WTC11 (cell line): ENCODE data around the gene IFIT1. TPM values are rescaled to one million over a fixed set of nuclear protein-coding genes. Genes with fewer than 3 reads are reported as not detected.
A peak's percentile ranks its signal among the peaks of the same experiment; 100 is the strongest.

ENCODE experiments used
- ATAC-seq: fragments of 200-7000 bp; cut with Tn5 transposase; 2 replicates; pipeline ENCODE4 v1.10.0; 2021; ENCODE audit warnings: mild to moderate bottlenecking, moderate library complexity
- CTCF ChIA-PET: fragments of 300-600 bp; sonication (Branson Sonifier 250); formaldehyde crosslinking; loops from one replicate; lab custom pipeline; 2021; ENCODE audit warnings: antibody characterized with exemption; lab: Charles Lee
- POLR2A ChIA-PET: fragments of 350-600 bp; sonication (Branson Sonifier 250); formaldehyde crosslinking; loops from one replicate; lab custom pipeline; 2021; ENCODE audit warnings: antibody characterized with exemption; lab: Charles Lee
- DNase-seq: peaks from one replicate; pipeline ENCODE4 v3.0.0; 2021; ENCODE audit warnings: low spot score
- H3K27ac Mint-ChIP-seq: 2 replicates; pipeline ENCODE4 v1.8.0; 2021; ENCODE audit warnings: mixed read lengths
- H3K27me3 Mint-ChIP-seq: 2 replicates; pipeline ENCODE4 v1.8.0; 2021; ENCODE audit warnings: low read depth, mild to moderate bottlenecking, moderate library complexity, mixed read lengths
- H3K36me3 Mint-ChIP-seq: 2 replicates; pipeline ENCODE4 v1.8.0; 2021; ENCODE audit warnings: mixed read lengths
- H3K4me1 Mint-ChIP-seq: 2 replicates; pipeline ENCODE4 v1.8.0; 2022; ENCODE audit warnings: mixed read lengths
- H3K4me3 Mint-ChIP-seq: 2 replicates; pipeline ENCODE4 v1.8.0; 2021; ENCODE audit warnings: mild to moderate bottlenecking, moderate library complexity, mixed read lengths
- H3K9me3 Mint-ChIP-seq: 2 replicates; pipeline ENCODE4 v1.8.0; 2021; ENCODE audit warnings: mixed read lengths
- AR ChIP-seq: fragments of 250-450 bp; sonication (Bioruptor Pico); IDR thresholded peaks from 2 replicates; pipeline ENCODE4 v1.9.0; 2021; ENCODE audit warnings: mild to moderate bottlenecking
- ATF2 ChIP-seq: sonication (generic); formaldehyde crosslinking; IDR thresholded peaks from 2 replicates; pipeline ENCODE4 v1.8.1; 2022; ENCODE audit warnings: low read depth, missing genetic modification reagents, borderline replicate concordance
- ATF6 ChIP-seq: sonication (generic); formaldehyde crosslinking; IDR thresholded peaks from 2 replicates; pipeline ENCODE4 v1.8.1; 2023; ENCODE audit warnings: mild to moderate bottlenecking, missing genetic modification reagents
- FOXP1 ChIP-seq: sonication (generic); formaldehyde crosslinking; IDR thresholded peaks from 2 replicates; pipeline ENCODE4 v1.8.0; 2022; ENCODE audit warnings: missing genetic modification reagents, mild to moderate bottlenecking, moderate library complexity, borderline replicate concordance
- GRHL2 ChIP-seq: fragments of 250-450 bp; sonication (Bioruptor Pico); IDR thresholded peaks from 2 replicates; pipeline ENCODE4 v1.8.0; 2022; ENCODE audit warnings: mild to moderate bottlenecking, moderate library complexity; ENCODE audit not compliant: insufficient replicate concordance, severe bottlenecking
- JAZF1 ChIP-seq: fragments of 250-450 bp; sonication (Bioruptor Pico); IDR thresholded peaks from 2 replicates; pipeline ENCODE4 v1.9.0; 2021; ENCODE audit warnings: moderate library complexity, mild to moderate bottlenecking, inconsistent platforms
- NFYB ChIP-seq: sonication (generic); formaldehyde crosslinking; conservative IDR thresholded peaks from 2 replicates; pipeline ENCODE4 v1.8.0; 2022; ENCODE audit warnings: low read depth, missing genetic modification reagents
- NR2C2 ChIP-seq: sonication (generic); formaldehyde crosslinking; IDR thresholded peaks from 2 replicates; pipeline ENCODE4 v1.8.0; 2022; ENCODE audit warnings: mild to moderate bottlenecking, missing genetic modification reagents
- SMAD4 ChIP-seq: sonication (generic); formaldehyde crosslinking; IDR thresholded peaks from 2 replicates; pipeline ENCODE4 v1.8.0; 2022; ENCODE audit warnings: mild to moderate bottlenecking, missing genetic modification reagents
- TP53 ChIP-seq: sonication (generic); formaldehyde crosslinking; IDR thresholded peaks from 2 replicates; pipeline ENCODE4 v1.8.1; 2023; ENCODE audit warnings: mild to moderate bottlenecking, missing genetic modification reagents
- ZBTB21 ChIP-seq: sonication (generic); formaldehyde crosslinking; IDR thresholded peaks from 2 replicates; pipeline ENCODE4 v1.8.1; 2023; ENCODE audit warnings: mild to moderate bottlenecking, missing genetic modification reagents, borderline replicate concordance
- ZNF121 ChIP-seq: sonication (generic); formaldehyde crosslinking; IDR thresholded peaks from 2 replicates; pipeline ENCODE4 v1.8.0; 2023; ENCODE audit warnings: missing genetic modification reagents
- ZNF512 ChIP-seq: sonication (generic); formaldehyde crosslinking; IDR thresholded peaks from 2 replicates; pipeline ENCODE4 v1.8.1; 2022; ENCODE audit warnings: missing genetic modification reagents, borderline replicate concordance
- total RNA-seq: library from RNA; stranded (reverse); gene quantifications from 3 replicates; pipeline ENCODE4 v1.2.3, GENCODE V29; 2021
- TF ChIP-seq, protein P1 (sequence below): sonication (generic); formaldehyde crosslinking; IDR thresholded peaks from 2 replicates; pipeline ENCODE4 v1.8.1; 2023; ENCODE audit warnings: mild to moderate bottlenecking, missing genetic modification reagents
- TF ChIP-seq, protein P2 (sequence below): sonication (generic); formaldehyde crosslinking; IDR thresholded peaks from 2 replicates; pipeline ENCODE4 v1.8.1; 2023; ENCODE audit warnings: mild to moderate bottlenecking, moderate library complexity, missing genetic modification reagents
- TF ChIP-seq, protein P3 (sequence below): sonication (generic); formaldehyde crosslinking; IDR thresholded peaks from 2 replicates; pipeline ENCODE4 v1.8.0; 2023; ENCODE audit warnings: missing genetic modification reagents
- TF ChIP-seq, protein P4 (sequence below): fragments of 250-450 bp; sonication (Bioruptor Pico); IDR thresholded peaks from 2 replicates; pipeline ENCODE4 v1.9.0; 2021; ENCODE audit warnings: mild to moderate bottlenecking

IFIT1 gene
- total RNA-seq, 1 experiment from 2014 or later: 1.5 TPM

GRCh38 chr10:89377705-89378637 is 14.5 kb upstream of the IFIT1 start, which contains the start of gene IFIT1B:
Gene IFIT1B (plus strand): TSS chr10:89378056. CDS start chr10:89378136, 80 bp downstream.
- ChIA-PET CTCF (interaction anchor here (0.8 to 2.4 kb wide), 2 partner anchors 9 to 159 kb away, joined by 3 to 19 read pairs; no protein-coding TSS in a partner anchor), POLR2A (interaction anchor here (0.7 kb wide), 1 partner anchor 80 kb away, joined by 3 read pairs; no protein-coding TSS in a partner anchor)
- H3K36me3 Mint-ChIP-seq: no peaks in the 10 kb centered on the region
- no peak for TF ChIP-seq ZNF512 (CRISPR knock-in tag)
- H3K9me3 Mint-ChIP-seq: no peaks in the 10 kb centered on the region
- no peak within 1 kb of the TSS for H3K4me3 Mint-ChIP-seq
- peaks cover 16% of the 10 kb centered on the region for H3K4me1 Mint-ChIP-seq
- ATAC-seq: peak; percentile 99
- no peaks in the 10 kb centered on the region for H3K27me3 Mint-ChIP-seq
- no peak for DNase-seq
- no peak within 1 kb of the TSS for H3K27ac Mint-ChIP-seq

GRCh38 chr10:89379103-89379502 is 13.3 kb upstream of the IFIT1 start:
- ATAC-seq: no peak
- ChIA-PET POLR2A (no interaction called here), CTCF (interaction anchor here (0.8 to 2.4 kb wide), 2 partner anchors 10 to 161 kb away, joined by 3 to 19 read pairs; no protein-coding TSS in a partner anchor)
- Mint-ChIP-seq H3K4me1 (peaks cover 16% of the 10 kb centered on the region), H3K27me3 (no peaks in the 10 kb centered on the region), H3K27ac (no peak overlapping the region), H3K4me3 (no peak overlapping the region), H3K9me3 (no peaks in the 10 kb centered on the region), H3K36me3 (no peaks in the 10 kb centered on the region)
- no peak for TF ChIP-seq ZBTB21 (CRISPR knock-in tag)
- TF ChIP-seq GRHL2 (CRISPR knock-in tag): no peak
- no peak for TF ChIP-seq FOXP1
- no peak for TF ChIP-seq JAZF1 (CRISPR knock-in tag)
- no peak for TF ChIP-seq TP53 (CRISPR knock-in tag)
- TF ChIP-seq ATF2 (CRISPR knock-in tag): no peak
- TF ChIP-seq NR2C2 (CRISPR knock-in tag): no peak
- no peak for TF ChIP-seq ATF6 (CRISPR knock-in tag)
- TF ChIP-seq, protein P1, sequence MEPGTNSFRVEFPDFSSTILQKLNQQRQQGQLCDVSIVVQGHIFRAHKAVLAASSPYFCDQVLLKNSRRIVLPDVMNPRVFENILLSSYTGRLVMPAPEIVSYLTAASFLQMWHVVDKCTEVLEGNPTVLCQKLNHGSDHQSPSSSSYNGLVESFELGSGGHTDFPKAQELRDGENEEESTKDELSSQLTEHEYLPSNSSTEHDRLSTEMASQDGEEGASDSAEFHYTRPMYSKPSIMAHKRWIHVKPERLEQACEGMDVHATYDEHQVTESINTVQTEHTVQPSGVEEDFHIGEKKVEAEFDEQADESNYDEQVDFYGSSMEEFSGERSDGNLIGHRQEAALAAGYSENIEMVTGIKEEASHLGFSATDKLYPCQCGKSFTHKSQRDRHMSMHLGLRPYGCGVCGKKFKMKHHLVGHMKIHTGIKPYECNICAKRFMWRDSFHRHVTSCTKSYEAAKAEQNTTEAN: no peak
- no peak for TF ChIP-seq ZNF121 (CRISPR knock-in tag)
- TF ChIP-seq SMAD4: no peak
- TF ChIP-seq, protein P2, sequence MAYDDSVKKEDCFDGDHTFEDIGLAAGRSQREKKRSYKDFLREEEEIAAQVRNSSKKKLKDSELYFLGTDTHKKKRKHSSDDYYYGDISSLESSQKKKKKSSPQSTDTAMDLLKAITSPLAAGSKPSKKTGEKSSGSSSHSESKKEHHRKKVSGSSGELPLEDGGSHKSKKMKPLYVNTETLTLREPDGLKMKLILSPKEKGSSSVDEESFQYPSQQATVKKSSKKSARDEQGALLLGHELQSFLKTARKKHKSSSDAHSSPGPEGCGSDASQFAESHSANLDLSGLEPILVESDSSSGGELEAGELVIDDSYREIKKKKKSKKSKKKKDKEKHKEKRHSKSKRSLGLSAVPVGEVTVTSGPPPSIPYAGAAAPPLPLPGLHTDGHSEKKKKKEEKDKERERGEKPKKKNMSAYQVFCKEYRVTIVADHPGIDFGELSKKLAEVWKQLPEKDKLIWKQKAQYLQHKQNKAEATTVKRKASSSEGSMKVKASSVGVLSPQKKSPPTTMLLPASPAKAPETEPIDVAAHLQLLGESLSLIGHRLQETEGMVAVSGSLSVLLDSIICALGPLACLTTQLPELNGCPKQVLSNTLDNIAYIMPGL (CRISPR knock-in tag): no peak
- TF ChIP-seq, protein P3, sequence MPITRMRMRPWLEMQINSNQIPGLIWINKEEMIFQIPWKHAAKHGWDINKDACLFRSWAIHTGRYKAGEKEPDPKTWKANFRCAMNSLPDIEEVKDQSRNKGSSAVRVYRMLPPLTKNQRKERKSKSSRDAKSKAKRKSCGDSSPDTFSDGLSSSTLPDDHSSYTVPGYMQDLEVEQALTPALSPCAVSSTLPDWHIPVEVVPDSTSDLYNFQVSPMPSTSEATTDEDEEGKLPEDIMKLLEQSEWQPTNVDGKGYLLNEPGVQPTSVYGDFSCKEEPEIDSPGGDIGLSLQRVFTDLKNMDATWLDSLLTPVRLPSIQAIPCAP (CRISPR knock-in tag): no peak
- TF ChIP-seq, protein P4, sequence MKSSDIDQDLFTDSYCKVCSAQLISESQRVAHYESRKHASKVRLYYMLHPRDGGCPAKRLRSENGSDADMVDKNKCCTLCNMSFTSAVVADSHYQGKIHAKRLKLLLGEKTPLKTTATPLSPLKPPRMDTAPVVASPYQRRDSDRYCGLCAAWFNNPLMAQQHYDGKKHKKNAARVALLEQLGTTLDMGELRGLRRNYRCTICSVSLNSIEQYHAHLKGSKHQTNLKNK: no peak
- no peak for TF ChIP-seq AR (CRISPR knock-in tag)
- TF ChIP-seq NFYB: no peak
- DNase-seq: no peak
